K562 (cell line): Measurements from ENCODE around the gene ADGRG1. TPM values are rescaled to one million over a fixed set of nuclear protein-coding genes. Genes with fewer than 3 reads are reported as not detected.

Experiments
- ATAC-seq: fragments of 200-7000 bp; cut with Tn5 transposase; 3 replicates; pipeline ENCODE4 v1.9.1; 2020; ENCODE audit warnings: moderate library complexity
- BruUV-seq: library from RNA; stranded (reverse); fragments of 400-500 nt; replicated peaks from 2 replicates; lab custom pipeline; 2021; lab: Mats Ljungman, UMichigan
- CTCF ChIA-PET: fragments of 300-600 bp; formaldehyde crosslinking; extraction: SDS; loops from one replicate; lab custom pipeline; 2021; ENCODE audit warnings: low intra/inter-chr PET ratio; lab: Yijun Ruan, JAX
- POLR2A ChIA-PET: fragments of 300-600, 350-650 bp; sonication (Branson Sonifier 250); formaldehyde crosslinking; extraction: SDS; loops from one replicate; lab custom pipeline; 2021; ENCODE audit warnings: antibody characterized with exemption, inconsistent platforms; lab: Yijun Ruan, JAX
- DNase-seq, 4 experiments: peaks; one replicate each; pipeline versions ENCODE4 v3.0.0 to v3.0.0-alpha.2; 2011 to 2018; ENCODE audit warnings: low spot score in 3 of 4, mixed read lengths in 3 of 4; ENCODE audit errors: extremely low read depth in 1 of 4
- FAIRE-seq: peaks from 2 replicates; lab custom pipeline; 2011; peaks lifted over from hg19 to GRCh38; lab: Jason Lieb, UNC
- H2AFZ ChIP-seq: 2 replicates; pipeline ENCODE4 v1.6.0; 2011; ENCODE audit warnings: low read depth, low read length, control low read depth, inconsistent platforms
- H3K27ac ChIP-seq: fragments of 200-600 bp; 3 replicates; pipeline ENCODE4 v1.8.0; 2011; ENCODE audit warnings: low read depth, mild to moderate bottlenecking, control low read depth, inconsistent platforms, low read length, moderate library complexity, mixed read lengths; ENCODE audit errors: extremely low read depth
- H3K27me3 ChIP-seq, 2 experiments: fragments of 300-600 bp in 1 of 2; 2 replicates in 1 of 2; 3 replicates in 1 of 2; pipeline versions ENCODE4 v1.6.0 to v1.8.0; 2011; ENCODE audit warnings: inconsistent platforms in 2 of 2, low read length in 2 of 2, mild to moderate bottlenecking in 1 of 2, mixed read lengths in 1 of 2, moderate library complexity in 1 of 2; ENCODE audit not compliant: control insufficient read depth in 2 of 2, insufficient read depth in 2 of 2
- H3K36me3 ChIP-seq: fragments of 300-600 bp; 3 replicates; pipeline ENCODE4 v1.8.0; 2011; ENCODE audit warnings: mild to moderate bottlenecking, low read length, inconsistent platforms; ENCODE audit not compliant: control insufficient read depth, insufficient read depth
- H3K4me1 ChIP-seq, 2 experiments: fragments of 200-600 bp in 1 of 2; replicated peaks in 1 of 2; 2 replicates in 1 of 2; 3 replicates in 1 of 2; pipeline versions ENCODE4 v1.5.1 to v1.8.0; 2011; ENCODE audit warnings: inconsistent platforms in 2 of 2, low read length in 2 of 2, mild to moderate bottlenecking in 1 of 2, mixed read lengths in 1 of 2, moderate library complexity in 1 of 2; ENCODE audit not compliant: control insufficient read depth in 2 of 2, insufficient read depth in 2 of 2
- H3K4me2 ChIP-seq: 2 replicates; pipeline ENCODE4 v1.6.1; 2011; ENCODE audit warnings: low read length, control low read depth, inconsistent platforms, mixed read lengths; ENCODE audit not compliant: insufficient read depth
- H3K4me3 ChIP-seq: fragments of 200-600 bp; sonication (generic), shearing (Covaris generic); 2 replicates; pipeline ENCODE4 v1.5.1; 2016; ENCODE audit warnings: control low read depth, inconsistent platforms
- H3K79me2 ChIP-seq: fragments of 200-600 bp; 3 replicates; pipeline ENCODE4 v1.8.0; 2011; ENCODE audit warnings: low read length, inconsistent platforms; ENCODE audit not compliant: control insufficient read depth, insufficient read depth
- H3K9ac ChIP-seq, 2 experiments: 2 replicates each; pipeline versions ENCODE4 v1.6.0 to v1.6.1; 2011; ENCODE audit warnings: low read depth in 2 of 2, low read length in 2 of 2, control low read depth in 1 of 2, inconsistent platforms in 1 of 2, mild to moderate bottlenecking in 1 of 2, mixed read lengths in 1 of 2; ENCODE audit not compliant: insufficient read depth in 1 of 2
- H3K9me1 ChIP-seq: one replicate; pipeline ENCODE4 v1.6.0; 2011; ENCODE audit warnings: inconsistent platforms, mild to moderate bottlenecking, low read length, moderate library complexity; ENCODE audit not compliant: control insufficient read depth, insufficient read depth
- H3K9me3 ChIP-seq: replicated peaks from 2 replicates; pipeline ENCODE4 v1.5.1; 2011; ENCODE audit warnings: low read depth, low read length, inconsistent platforms; ENCODE audit not compliant: control insufficient read depth, insufficient read depth
- H4K20me1 ChIP-seq: replicated peaks from 2 replicates; pipeline ENCODE4 v1.6.1; 2011; ENCODE audit warnings: low read length, inconsistent platforms, mixed read lengths; ENCODE audit not compliant: control insufficient read depth, insufficient read depth
- KLF1 ChIP-seq: fragments of 450-650 bp; IDR thresholded peaks from 2 replicates; pipeline ENCODE4 v1.6.1; 2016; ENCODE audit warnings: missing genetic modification characterization, missing compliant biosample characterization
- RBM14 ChIP-seq: fragments of 200-400 bp; formaldehyde crosslinking; IDR thresholded peaks from 2 replicates; pipeline ENCODE4 v1.6.1; 2018; ENCODE audit warnings: low read depth, mild to moderate bottlenecking, low read length, moderate library complexity, borderline replicate concordance; ENCODE audit not compliant: insufficient read depth
- SIN3B ChIP-seq: fragments of 450-650 bp; IDR thresholded peaks from 2 replicates; pipeline ENCODE4 v1.6.1; 2017; ENCODE audit warnings: low read depth, mild to moderate bottlenecking, moderate library complexity
- TAF7 ChIP-seq: fragments of 450-650 bp; IDR thresholded peaks from 2 replicates; pipeline ENCODE4 v1.6.1; 2016; ENCODE audit warnings: missing genetic modification characterization, missing compliant biosample characterization
- WGBS: fragments of 100-300 bp; shearing (Covaris generic); methylation state at CpG from one replicate; pipeline ENCODE4 v1.1.6; 2016; ENCODE audit warnings: low coverage, mixed read lengths; ENCODE audit not compliant: insufficient coverage; ENCODE audit errors: missing lambda C conversion rate; 5-methylcytosine and 5-hydroxymethylcytosine counted together
- in situ Hi-C: fragments of 300-500 bp; cut with MboI; formaldehyde crosslinking; loops from 4 replicates; pipeline ENCODE4 v1.15.0; 2018; ENCODE audit warnings: inconsistent platforms, mixed read lengths
- intact Hi-C: fragments of 100-400 bp; cut with micrococcal nuclease; formaldehyde crosslinking; loops from 2 replicates; pipeline ENCODE4 v1.14.2; 2022
- polyA plus RNA-seq, 8 experiments: library from polyadenylated mRNA; depleted of rRNA in 4 of 8; stranded (reverse) in 5 of 8; unstranded in 3 of 8; fragments of >200 nt; fragmentation: Nextera tagmentation in 2 of 8; fragmentation: Illumina TruSeq in 1 of 8; extraction: Ambion mirVana in 2 of 8; extraction: Trizol in 1 of 8; gene quantifications; 2 replicates each; pipeline versions ENCODE4 v1.2.1 to v1.2.3, GENCODE V29; 2011 to 2014; ENCODE audit warnings: inconsistent platforms in 1 of 8, missing spikeins in 1 of 8
- total RNA-seq, 7 experiments: library from RNA; depleted of rRNA in 6 of 7; stranded (reverse); fragments of >200 nt in 6 of 7; fragmentation: Illumina TruSeq in 2 of 7; extraction: Trizol in 2 of 7; gene quantifications; 2 replicates each; pipeline versions ENCODE4 v1.2.1 to v1.2.3, GENCODE V29; 2011 to 2021; ENCODE audit warnings: low replicate concordance in 1 of 7
- TF ChIP-seq, protein P1 (sequence below): fragments of 200-400 bp; formaldehyde crosslinking; IDR thresholded peaks from 2 replicates; pipeline ENCODE4 v1.6.1; 2017; ENCODE audit warnings: mild to moderate bottlenecking, low read depth, low read length, moderate library complexity
- TF ChIP-seq, protein P2 (sequence below): fragments of 250-450 bp; sonication (Bioruptor Pico); IDR thresholded peaks from 2 replicates; pipeline ENCODE4 v1.4.0; 2020

ADGRG1 gene
- total and polyA plus RNA-seq, 9 of the 15 experiments (the other 6 are each of a cell fraction or from before 2014, with no cell fraction given): 0.04 to 0.31 (median 0.16) TPM; not detected in 6

DNA sequence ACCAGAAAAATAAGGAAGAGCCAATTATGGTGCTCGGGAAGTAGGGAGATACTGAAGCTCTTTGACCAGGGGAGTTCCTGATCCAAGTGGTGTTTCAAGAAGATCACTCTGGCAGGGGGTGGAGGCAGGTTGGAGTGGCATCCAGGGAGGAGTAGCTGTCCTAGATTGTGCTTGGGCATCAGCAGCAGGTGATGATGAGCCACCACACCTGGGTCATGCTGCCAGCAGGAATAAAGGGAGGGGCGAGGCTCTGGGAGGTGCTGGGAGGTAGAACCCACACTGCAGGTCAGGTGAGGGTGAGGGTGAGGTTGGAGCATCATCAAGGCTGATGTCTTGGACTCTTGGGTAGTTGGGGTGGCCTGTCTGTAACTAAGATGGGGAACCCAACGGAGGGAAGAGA is 35.4 kb upstream of the ADGRG1 start:
- Histone ChIP-seq H4K20me1 (peaks cover 6% of the 10 kb centered on the region; the same call in 1 of the 2 replicates), H3K9me3 (no peaks in the 10 kb centered on the region; the same call in 1 of the 2 replicates), H3K4me3 (no peak overlapping the region), H3K79me2 (no peaks in the 10 kb centered on the region), H2AFZ (no peak overlapping the region), H3K36me3 (no peaks in the 10 kb centered on the region), H3K27ac (no peak overlapping the region), H3K4me1 (peaks cover 6 to 11% of the 10 kb centered on the region in 2 experiments; a peak in 4 of 5 replicates), H3K4me2 (no peak overlapping the region), H3K27me3 (peaks cover 2 to 4% of the 10 kb centered on the region in 2 experiments; a peak in 1 of 5 replicates), H3K9me1 (no peaks in the 10 kb centered on the region), H3K9ac (no peak overlapping the region)
- ChIA-PET POLR2A (interaction anchor here (1.1 kb wide), 1 partner anchor 44 kb away, joined by 3 read pairs; no protein-coding TSS in a partner anchor), CTCF (interaction anchor here (1.1 to 2.8 kb wide), 3 partner anchors 11 to 55 kb away, joined by 3 to 65 read pairs (median 8); no protein-coding TSS in a partner anchor)
- TF ChIP-seq KLF1 (no peak), TAF7 (tag) (no peak)
- intact Hi-C loops (loop anchor here (5.0 to 10.0 kb wide), 2 partner anchors 129 to 272 kb away; no protein-coding TSS in a partner anchor), in situ Hi-C loops (no loop called here)
- 0% methylated on average over 3 of the region's 3 CpGs for WGBS
- no TSS peak for BruUV-seq
- ATAC-seq (no peak), DNase-seq (no peak), FAIRE-seq (no peak)

DNA sequence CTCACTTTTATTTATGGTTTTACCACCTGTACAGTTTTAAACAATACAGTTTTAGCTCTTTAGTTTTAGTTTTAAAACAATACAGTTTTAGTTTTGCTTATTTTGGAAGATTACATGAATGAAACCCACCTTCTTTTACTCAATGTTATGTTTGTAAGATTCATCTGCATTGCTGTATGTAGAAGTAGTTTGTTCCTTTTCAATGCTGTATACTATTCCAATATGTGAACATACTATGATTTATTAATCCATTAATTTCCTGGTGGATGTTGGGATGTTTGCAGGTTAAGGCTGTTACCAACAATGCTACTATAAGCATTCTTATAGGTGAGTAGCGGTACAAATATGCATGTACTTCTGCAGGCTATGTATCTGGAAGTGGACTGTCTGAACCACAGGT is 34.4 kb upstream of the ADGRG1 start:
- no peaks in the 10 kb centered on the region for H3K79me2 ChIP-seq
- DNase-seq (no peak), ATAC-seq (no peak), FAIRE-seq (no peak)
- no peak overlapping the region for H3K27ac ChIP-seq
- POLR2A ChIA-PET: interaction anchor here (1.0 to 1.1 kb wide), 2 partner anchors 28 to 45 kb away, joined by 3 read pairs; no protein-coding TSS in a partner anchor
- no peak overlapping the region for H3K4me3 ChIP-seq
- H3K36me3 ChIP-seq: no peaks in the 10 kb centered on the region
- no peak overlapping the region for H3K4me2 ChIP-seq
- 0% methylated on average over 1 of the region's 1 CpG for WGBS
- peaks cover 6 to 11% of the 10 kb centered on the region in 2 experiments; a peak in 4 of 5 replicates for H3K4me1 ChIP-seq
- CTCF ChIA-PET: interaction anchor here (0.6 to 1.5 kb wide), 3 partner anchors 12 to 559 kb away, joined by 3 to 7 read pairs (median 3); no protein-coding TSS in a partner anchor
- intact Hi-C loops (loop anchor here (5.0 to 10.0 kb wide), 2 partner anchors 128 to 271 kb away; no protein-coding TSS in a partner anchor), in situ Hi-C loops (no loop called here)
- no peaks in the 10 kb centered on the region for H3K9me1 ChIP-seq
- no peak overlapping the region for H3K9ac ChIP-seq
- H3K27me3 ChIP-seq: 0 out of 5 replicates have a peak, but pooled peaks cover 0 to 3% of the 10 kb centered on the region in 2 experiments
- H2AFZ ChIP-seq: no peak overlapping the region
- peaks cover 6% of the 10 kb centered on the region; the same call in 1 of the 2 replicates for H4K20me1 ChIP-seq
- BruUV-seq: no TSS peak
- no peaks in the 10 kb centered on the region; the same call in 1 of the 2 replicates for H3K9me3 ChIP-seq
- TF ChIP-seq, protein P1, sequence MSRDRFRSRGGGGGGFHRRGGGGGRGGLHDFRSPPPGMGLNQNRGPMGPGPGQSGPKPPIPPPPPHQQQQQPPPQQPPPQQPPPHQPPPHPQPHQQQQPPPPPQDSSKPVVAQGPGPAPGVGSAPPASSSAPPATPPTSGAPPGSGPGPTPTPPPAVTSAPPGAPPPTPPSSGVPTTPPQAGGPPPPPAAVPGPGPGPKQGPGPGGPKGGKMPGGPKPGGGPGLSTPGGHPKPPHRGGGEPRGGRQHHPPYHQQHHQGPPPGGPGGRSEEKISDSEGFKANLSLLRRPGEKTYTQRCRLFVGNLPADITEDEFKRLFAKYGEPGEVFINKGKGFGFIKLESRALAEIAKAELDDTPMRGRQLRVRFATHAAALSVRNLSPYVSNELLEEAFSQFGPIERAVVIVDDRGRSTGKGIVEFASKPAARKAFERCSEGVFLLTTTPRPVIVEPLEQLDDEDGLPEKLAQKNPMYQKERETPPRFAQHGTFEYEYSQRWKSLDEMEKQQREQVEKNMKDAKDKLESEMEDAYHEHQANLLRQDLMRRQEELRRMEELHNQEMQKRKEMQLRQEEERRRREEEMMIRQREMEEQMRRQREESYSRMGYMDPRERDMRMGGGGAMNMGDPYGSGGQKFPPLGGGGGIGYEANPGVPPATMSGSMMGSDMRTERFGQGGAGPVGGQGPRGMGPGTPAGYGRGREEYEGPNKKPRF: no peak
- no peak for TF ChIP-seq SIN3B
- TF ChIP-seq, protein P2, sequence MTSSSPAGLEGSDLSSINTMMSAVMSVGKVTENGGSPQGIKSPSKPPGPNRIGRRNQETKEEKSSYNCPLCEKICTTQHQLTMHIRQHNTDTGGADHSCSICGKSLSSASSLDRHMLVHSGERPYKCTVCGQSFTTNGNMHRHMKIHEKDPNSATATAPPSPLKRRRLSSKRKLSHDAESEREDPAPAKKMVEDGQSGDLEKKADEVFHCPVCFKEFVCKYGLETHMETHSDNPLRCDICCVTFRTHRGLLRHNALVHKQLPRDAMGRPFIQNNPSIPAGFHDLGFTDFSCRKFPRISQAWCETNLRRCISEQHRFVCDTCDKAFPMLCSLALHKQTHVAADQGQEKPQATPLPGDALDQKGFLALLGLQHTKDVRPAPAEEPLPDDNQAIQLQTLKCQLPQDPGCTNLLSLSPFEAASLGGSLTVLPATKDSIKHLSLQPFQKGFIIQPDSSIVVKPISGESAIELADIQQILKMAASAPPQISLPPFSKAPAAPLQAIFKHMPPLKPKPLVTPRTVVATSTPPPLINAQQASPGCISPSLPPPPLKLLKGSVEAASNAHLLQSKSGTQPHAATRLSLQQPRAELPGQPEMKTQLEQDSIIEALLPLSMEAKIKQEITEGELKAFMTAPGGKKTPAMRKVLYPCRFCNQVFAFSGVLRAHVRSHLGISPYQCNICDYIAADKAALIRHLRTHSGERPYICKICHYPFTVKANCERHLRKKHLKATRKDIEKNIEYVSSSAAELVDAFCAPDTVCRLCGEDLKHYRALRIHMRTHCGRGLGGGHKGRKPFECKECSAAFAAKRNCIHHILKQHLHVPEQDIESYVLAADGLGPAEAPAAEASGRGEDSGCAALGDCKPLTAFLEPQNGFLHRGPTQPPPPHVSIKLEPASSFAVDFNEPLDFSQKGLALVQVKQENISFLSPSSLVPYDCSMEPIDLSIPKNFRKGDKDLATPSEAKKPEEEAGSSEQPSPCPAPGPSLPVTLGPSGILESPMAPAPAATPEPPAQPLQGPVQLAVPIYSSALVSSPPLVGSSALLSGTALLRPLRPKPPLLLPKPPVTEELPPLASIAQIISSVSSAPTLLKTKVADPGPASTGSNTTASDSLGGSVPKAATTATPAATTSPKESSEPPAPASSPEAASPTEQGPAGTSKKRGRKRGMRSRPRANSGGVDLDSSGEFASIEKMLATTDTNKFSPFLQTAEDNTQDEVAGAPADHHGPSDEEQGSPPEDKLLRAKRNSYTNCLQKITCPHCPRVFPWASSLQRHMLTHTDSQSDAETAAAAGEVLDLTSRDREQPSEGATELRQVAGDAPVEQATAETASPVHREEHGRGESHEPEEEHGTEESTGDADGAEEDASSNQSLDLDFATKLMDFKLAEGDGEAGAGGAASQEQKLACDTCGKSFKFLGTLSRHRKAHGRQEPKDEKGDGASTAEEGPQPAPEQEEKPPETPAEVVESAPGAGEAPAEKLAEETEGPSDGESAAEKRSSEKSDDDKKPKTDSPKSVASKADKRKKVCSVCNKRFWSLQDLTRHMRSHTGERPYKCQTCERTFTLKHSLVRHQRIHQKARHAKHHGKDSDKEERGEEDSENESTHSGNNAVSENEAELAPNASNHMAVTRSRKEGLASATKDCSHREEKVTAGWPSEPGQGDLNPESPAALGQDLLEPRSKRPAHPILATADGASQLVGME (CRISPR knock-in tag): no peak
- TF ChIP-seq RBM14: no peak
